HG03571 (cell line): ENCODE results near the gene BLTP3A.

Source experiments
- ATAC-seq: cut with Tn5 transposase; IDR thresholded peaks from one replicate; pipeline ENCODE4 v1.9.1; 2021; ENCODE audit not compliant: unreplicated experiment

BLTP3A gene

GRCh38 chr6:34819571-34820480 lies 27.9 kb downstream of the BLTP3A start:
- ATAC-seq: no peak

- no peak for ATAC-seq
These were observed 37.3 kb downstream of the BLTP3A start for GRCh38 chr6:34829137-34829536.

- ATAC-seq: no peak
These were observed 41.1 kb downstream of the BLTP3A start for GRCh38 chr6:34832942-34833341.

- ATAC-seq: no peak
These were observed 43.1 kb downstream of the BLTP3A start for GRCh38 chr6:34834789-34835518.

GRCh38 chr6:34836008-34836407 lies 44.1 kb downstream of the BLTP3A start:
- no peak for ATAC-seq

GRCh38 chr6:34836451-34836850 lies 44.6 kb downstream of the BLTP3A start:
- ATAC-seq: no peak

- ATAC-seq: no peak
These were observed 45.6 kb downstream of the BLTP3A start for GRCh38 chr6:34837528-34837927.

GRCh38 chr6:34839666-34840352 lies 47.9 kb downstream of the BLTP3A start:
- ATAC-seq: no peak
